Stomach smooth muscle (tissue), 2 donors: Measurements from ENCODE around the gene FCGBP.
"Not testable (repeated sequence)": the region's sequence is repeated elsewhere in the genome, so short reads cannot be mapped to it uniquely, and the experiment has no call there.

Source experiments
- H3K27ac ChIP-seq: one replicate; pipeline ENCODE4 v1.7.0; 2013; ENCODE audit warnings: mild to moderate bottlenecking, low read length, inconsistent platforms
- H3K27me3 ChIP-seq, 2 donors: one replicate each; pipeline ENCODE4 v1.7.0; 2013; ENCODE audit warnings: low read length in 2 of 2; ENCODE audit not compliant: insufficient read depth in 2 of 2, control insufficient read depth in 1 of 2
- H3K36me3 ChIP-seq, 2 donors: one replicate each; pipeline ENCODE4 v1.7.0; 2013; ENCODE audit warnings: low read length in 2 of 2; ENCODE audit not compliant: control insufficient read depth in 2 of 2, insufficient read depth in 2 of 2
- H3K4me1 ChIP-seq: one replicate; pipeline ENCODE4 v1.7.0; 2013; ENCODE audit warnings: low read length; ENCODE audit not compliant: control insufficient read depth, insufficient read depth
- H3K4me3 ChIP-seq, 2 donors: one replicate each; pipeline ENCODE4 v1.7.0; 2013; ENCODE audit warnings: low read length in 2 of 2
- H3K9ac ChIP-seq, 2 donors: one replicate each; pipeline ENCODE4 v1.7.0; 2013; ENCODE audit warnings: low read length in 2 of 2, mild to moderate bottlenecking in 1 of 2
- H3K9me3 ChIP-seq, 2 donors: one replicate each; pipeline ENCODE4 v1.7.0; 2013; ENCODE audit warnings: low read length in 2 of 2; ENCODE audit not compliant: control insufficient read depth in 2 of 2
- donor health status: healthy.
- donor health status: Pancreatic carcinoma.

FCGBP gene

GRCh38 chr19:39889872-39890754, 44.3 kb downstream of the FCGBP start:
- H3K4me1 ChIP-seq, H3K27ac ChIP-seq, H3K36me3 ChIP-seq, H3K9ac ChIP-seq, H3K4me3 ChIP-seq, H3K9me3 ChIP-seq: not testable (repeated sequence)
- peaks cover 17 to 19% of the 10 kb centered on the region in 2 donors for H3K27me3 ChIP-seq

- H3K4me3 ChIP-seq, H3K4me1 ChIP-seq, H3K9ac ChIP-seq, H3K27ac ChIP-seq, H3K9me3 ChIP-seq, H3K36me3 ChIP-seq: not testable (repeated sequence)
- H3K27me3 ChIP-seq, result peaks cover 14 to 17% of the 10 kb centered on the region in 2 donors
Measured at GRCh38 chr19:39887456-39887951, 46.9 kb downstream of the FCGBP start.

GRCh38 chr19:39885821-39886554, 48.4 kb downstream of the FCGBP start:
- H3K27ac ChIP-seq, H3K36me3 ChIP-seq, H3K4me1 ChIP-seq, H3K9me3 ChIP-seq, H3K27me3 ChIP-seq, H3K9ac ChIP-seq, H3K4me3 ChIP-seq: not testable (repeated sequence)

GRCh38 chr19:39884721-39885120, 49.7 kb downstream of the FCGBP start:
- H3K27ac ChIP-seq, H3K27me3 ChIP-seq, H3K4me1 ChIP-seq, H3K4me3 ChIP-seq, H3K9ac ChIP-seq, H3K36me3 ChIP-seq, H3K9me3 ChIP-seq: not testable (repeated sequence)
